Suprapubic skin (tissue), 3 donors: ENCODE measurements around the gene TRIM41.

ENCODE experiments used
- CTCF ChIP-seq, 2 donors: fragments of 200-600 bp in 1 of 2; fragments of 450-650 bp in 1 of 2; sonication (generic) in 1 of 2; IDR thresholded peaks; one replicate each; pipeline ENCODE4 v1.5.1; 2016 to 2019; ENCODE audit warnings: antibody characterized with exemption in 2 of 2, mild to moderate bottlenecking in 1 of 2, moderate library complexity in 1 of 2
- EP300 ChIP-seq: sonication (generic); formaldehyde crosslinking; IDR thresholded peaks from one replicate; pipeline ENCODE4 v1.6.1; 2017; ENCODE audit warnings: antibody characterized with exemption
- POLR2A ChIP-seq, 2 donors: fragments of 450-650 bp; IDR thresholded peaks; one replicate each; pipeline ENCODE4 v1.6.1; 2017; ENCODE audit warnings: antibody characterized with exemption in 2 of 2, mild to moderate bottlenecking in 2 of 2, moderate library complexity in 2 of 2

- TF ChIP-seq POLR2A (IDR thresholded peaks at IDR 0.05), result no peak
- no peak for TF ChIP-seq CTCF (IDR thresholded peaks at IDR 0.05)
- TF ChIP-seq EP300, result no peak
These were observed 48.0 kb downstream of the TRIM41 start for GRCh38 chr5:181271081-181271480.
